ENCODE results near the gene CMTM6. TPM values are rescaled to one million over a fixed set of nuclear protein-coding genes. Genes with fewer than 3 reads are reported as not detected.
"Not testable (repeated sequence)": the region's sequence is repeated elsewhere in the genome, so short reads cannot be mapped to it uniquely, and the experiment has no call there.

CMTM6 gene
- total and polyA plus RNA-seq, 5 donors from 2014 or later: 46.1 to 102 (median 74.1) TPM

GRCh38 chr3:32464726-32465125, 37.9 kb downstream of the CMTM6 start:
- peak overlapping the region in 1 of 4 donors; percentile 44 for H3K4me3 Mint-ChIP-seq

GRCh38 chr3:32463415-32463814, 39.2 kb downstream of the CMTM6 start:
- H3K36me3 ChIP-seq (ENCODE audit: control insufficient read depth, insufficient read depth, low read length); H3K4me3 Mint-ChIP-seq; H3K27me3 Mint-ChIP-seq; H3K27me3 ChIP-seq (ENCODE audit: control insufficient read depth, insufficient read depth, low read length); H3K4me3 ChIP-seq (ENCODE audit: low read depth, low read length); DNase-seq; H3K27ac Mint-ChIP-seq; H3K36me3 Mint-ChIP-seq; H3K9me3 Mint-ChIP-seq; H3K9me3 ChIP-seq (ENCODE audit: control insufficient read depth in 2 of 2, low read length in 2 of 2); H3K27ac ChIP-seq (ENCODE audit: insufficient read depth, low read length, poor library complexity, severe bottlenecking); ATAC-seq (ENCODE audit: low read depth in 2 of 2): not testable (repeated sequence)
- H3K4me1 ChIP-seq (ENCODE audit: control insufficient read depth, insufficient read depth, low read length, poor library complexity, severe bottlenecking): peaks cover 49% of the 10 kb centered on the region
- peaks cover 2 to 38% (median 28%) of the 10 kb centered on the region in 4 donors for H3K4me1 Mint-ChIP-seq

More at GRCh38 chr3:32464726-32465125, 37.9 kb downstream of the CMTM6 start:
- not testable (repeated sequence) for ATAC-seq (ENCODE audit: low read depth in 2 of 2); DNase-seq; H3K27ac ChIP-seq (ENCODE audit: insufficient read depth, low read length, poor library complexity, severe bottlenecking); H3K27me3 ChIP-seq (ENCODE audit: control insufficient read depth, insufficient read depth, low read length); H3K4me3 ChIP-seq (ENCODE audit: low read depth, low read length); H3K9me3 Mint-ChIP-seq; H3K27me3 Mint-ChIP-seq; H3K9me3 ChIP-seq (ENCODE audit: control insufficient read depth in 2 of 2, low read length in 2 of 2)
- peaks cover 14% of the 10 kb centered on the region for H3K36me3 Mint-ChIP-seq
- H3K4me1 Mint-ChIP-seq: peaks cover 9 to 44% (median 36%) of the 10 kb centered on the region in 4 donors
- Histone ChIP-seq H3K36me3 (ENCODE audit: control insufficient read depth, insufficient read depth, low read length) (peaks cover 12% of the 10 kb centered on the region), H3K4me1 (ENCODE audit: control insufficient read depth, insufficient read depth, low read length, poor library complexity, severe bottlenecking) (peaks cover 36% of the 10 kb centered on the region)
- peak overlapping the region in 1 of 3 donors; percentile 92 for H3K27ac Mint-ChIP-seq

- peaks cover 6 to 39% (median 33%) of the 10 kb centered on the region in 4 donors for H3K4me1 Mint-ChIP-seq
- not testable (repeated sequence) for H3K36me3 Mint-ChIP-seq; H3K27me3 ChIP-seq (ENCODE audit: control insufficient read depth, insufficient read depth, low read length); H3K9me3 ChIP-seq (ENCODE audit: control insufficient read depth in 2 of 2, low read length in 2 of 2); H3K4me3 Mint-ChIP-seq; H3K36me3 ChIP-seq (ENCODE audit: control insufficient read depth, insufficient read depth, low read length); H3K9me3 Mint-ChIP-seq; H3K27me3 Mint-ChIP-seq; ATAC-seq (ENCODE audit: low read depth in 2 of 2); H3K27ac Mint-ChIP-seq
- DNase-seq: peak in 2 of 3 donors; percentile 48 to 71
- peak overlapping the region; percentile 60 for H3K4me3 ChIP-seq (ENCODE audit: low read depth, low read length)
- peak overlapping the region; percentile 97 for H3K27ac ChIP-seq (ENCODE audit: insufficient read depth, low read length, poor library complexity, severe bottlenecking)
- H3K4me1 ChIP-seq (ENCODE audit: control insufficient read depth, insufficient read depth, low read length, poor library complexity, severe bottlenecking): peaks cover 52% of the 10 kb centered on the region
Measured at GRCh38 chr3:32462191-32462986, 40.3 kb downstream of the CMTM6 start.

GRCh38 chr3:32460817-32461496, 41.7 kb downstream of the CMTM6 start:
- H3K27me3 Mint-ChIP-seq; H3K9me3 Mint-ChIP-seq; H3K36me3 ChIP-seq (ENCODE audit: control insufficient read depth, insufficient read depth, low read length); H3K27ac Mint-ChIP-seq; H3K9me3 ChIP-seq (ENCODE audit: control insufficient read depth in 2 of 2, low read length in 2 of 2); DNase-seq; ATAC-seq (ENCODE audit: low read depth in 2 of 2); H3K36me3 Mint-ChIP-seq; H3K27me3 ChIP-seq (ENCODE audit: control insufficient read depth, insufficient read depth, low read length): not testable (repeated sequence)
- Histone ChIP-seq H3K4me3 (ENCODE audit: low read depth, low read length) (peak overlapping the region; percentile 56), H3K4me1 (ENCODE audit: control insufficient read depth, insufficient read depth, low read length, poor library complexity, severe bottlenecking) (peaks cover 64% of the 10 kb centered on the region), H3K27ac (ENCODE audit: insufficient read depth, low read length, poor library complexity, severe bottlenecking) (peak overlapping the region; percentile 97)
- peak overlapping the region in 1 of 4 donors; percentile 88 for H3K4me3 Mint-ChIP-seq
- peaks cover 10 to 41% (median 36%) of the 10 kb centered on the region in 4 donors for H3K4me1 Mint-ChIP-seq

GRCh38 chr3:32460031-32460749, 42.5 kb downstream of the CMTM6 start:
- Mint-ChIP-seq H3K9me3 (peaks cover 0 to 1% (median 0%) of the 10 kb centered on the region in 7 donors), H3K36me3 (peaks cover 4% of the 10 kb centered on the region), H3K27me3 (no peaks in the 10 kb centered on the region), H3K4me3 (peak overlapping the region in 1 of 4 donors; percentile 88), H3K4me1 (peaks cover 11 to 43% (median 35%) of the 10 kb centered on the region in 4 donors), H3K27ac (no peak overlapping the region)
- Histone ChIP-seq H3K27ac (ENCODE audit: insufficient read depth, low read length, poor library complexity, severe bottlenecking) (peak overlapping the region; percentile 97), H3K36me3 (ENCODE audit: control insufficient read depth, insufficient read depth, low read length) (no peaks in the 10 kb centered on the region), H3K4me3 (ENCODE audit: low read depth, low read length) (peak overlapping the region; percentile 56), H3K27me3 (ENCODE audit: control insufficient read depth, insufficient read depth, low read length) (no peaks in the 10 kb centered on the region), H3K4me1 (ENCODE audit: control insufficient read depth, insufficient read depth, low read length, poor library complexity, severe bottlenecking) (peaks cover 72% of the 10 kb centered on the region), H3K9me3 (ENCODE audit: control insufficient read depth in 2 of 2, low read length in 2 of 2) (no peaks in the 10 kb centered on the region)
- DNase-seq (peak; percentile 76 to 95 (median 93)), ATAC-seq (ENCODE audit: low read depth in 2 of 2) (peak; percentile 88)

GRCh38 chr3:32459450-32459849, 43.2 kb downstream of the CMTM6 start:
- Histone ChIP-seq H3K9me3 (ENCODE audit: control insufficient read depth in 2 of 2, low read length in 2 of 2) (no peaks in the 10 kb centered on the region), H3K4me1 (ENCODE audit: control insufficient read depth, insufficient read depth, low read length, poor library complexity, severe bottlenecking) (peaks cover 75% of the 10 kb centered on the region), H3K27me3 (ENCODE audit: control insufficient read depth, insufficient read depth, low read length) (no peaks in the 10 kb centered on the region), H3K27ac (ENCODE audit: insufficient read depth, low read length, poor library complexity, severe bottlenecking) (peak overlapping the region; percentile 97), H3K36me3 (ENCODE audit: control insufficient read depth, insufficient read depth, low read length) (peaks cover 4% of the 10 kb centered on the region), H3K4me3 (ENCODE audit: low read depth, low read length) (peak overlapping the region; percentile 18)
- Mint-ChIP-seq H3K27me3 (no peaks in the 10 kb centered on the region), H3K36me3 (peaks cover 11% of the 10 kb centered on the region), H3K27ac (no peak overlapping the region), H3K9me3 (peaks cover 0 to 1% (median 0%) of the 10 kb centered on the region in 7 donors), H3K4me1 (peaks cover 11 to 47% (median 40%) of the 10 kb centered on the region in 4 donors), H3K4me3 (peak overlapping the region in 3 of 4 donors; percentile 23 to 88 (median 25))
- DNase-seq (no peak), ATAC-seq (ENCODE audit: low read depth in 2 of 2) (no peak)

GRCh38 chr3:32457971-32458471, 44.6 kb downstream of the CMTM6 start:
- H3K9me3 ChIP-seq (ENCODE audit: control insufficient read depth in 2 of 2, low read length in 2 of 2): no peaks in the 10 kb centered on the region
- H3K4me3 ChIP-seq (ENCODE audit: low read depth, low read length): peak overlapping the region; percentile 56
- peaks cover 74% of the 10 kb centered on the region for H3K4me1 ChIP-seq (ENCODE audit: control insufficient read depth, insufficient read depth, low read length, poor library complexity, severe bottlenecking)
- peak; percentile 71 to 85 (median 83) for DNase-seq
- Mint-ChIP-seq H3K4me3 (peak overlapping the region; percentile 82 to 85 (median 83)), H3K4me1 (peaks cover 17 to 54% (median 47%) of the 10 kb centered on the region in 4 donors), H3K36me3 (peaks cover 20% of the 10 kb centered on the region), H3K27me3 (no peaks in the 10 kb centered on the region), H3K27ac (peak overlapping the region in 2 of 3 donors; percentile 97 to 99), H3K9me3 (peaks cover 0 to 1% (median 0%) of the 10 kb centered on the region in 7 donors)
- peaks cover 15% of the 10 kb centered on the region for H3K36me3 ChIP-seq (ENCODE audit: control insufficient read depth, insufficient read depth, low read length)
- H3K27ac ChIP-seq (ENCODE audit: insufficient read depth, low read length, poor library complexity, severe bottlenecking): peak overlapping the region; percentile 97
- H3K27me3 ChIP-seq (ENCODE audit: control insufficient read depth, insufficient read depth, low read length): no peaks in the 10 kb centered on the region
- ATAC-seq (ENCODE audit: low read depth in 2 of 2): peak; percentile 64 to 70

All from CD4-positive, CD25-positive, alpha-beta regulatory T cell (primary cell).